ENCODE results near the gene NUP188.

GRCh38 chr9:129023036-129023907 lies 75.8 kb downstream of the NUP188 start:
- TF ChIP-seq TARDBP (IDR thresholded peaks at IDR 0.05) (no peak), SP1 (IDR thresholded peaks at IDR 0.05) (no peak)

Data from HEK293T (cell line).